Measurements from ENCODE around the gene EBNA1BP2.

GRCh38 chr1:43134640-43135039 is 37.5 kb downstream of the EBNA1BP2 start:
- TF ChIP-seq POLR2A (IDR thresholded peaks at IDR 0.05; ENCODE audit: extremely low read depth, insufficient read length) (no peak), CTCF (IDR thresholded peaks at IDR 0.05; ENCODE audit: low read depth, low read length) (no peak), MAX (IDR thresholded peaks at IDR 0.05; ENCODE audit: low read depth, low read length) (no peak)
